HL-60 (cell line): ENCODE measurements around the gene C15orf62.

Source experiments
- DNase-seq, 2 experiments: peaks; one replicate each; pipeline ENCODE4 v3.0.0-alpha.2; 2010 to 2020; ENCODE audit warnings: low read depth in 1 of 2, low spot score in 1 of 2
- H3K27ac ChIP-seq: fragments of 250-450 bp; sonication (Bioruptor Pico); replicated peaks from 2 replicates; pipeline ENCODE4 v1.5.1; 2020; ENCODE audit warnings: mild to moderate bottlenecking, moderate library complexity
- H3K27me3 ChIP-seq: fragments of 250-450 bp; sonication (Bioruptor Pico); 2 replicates; pipeline ENCODE4 v1.5.1; 2021; ENCODE audit warnings: mild to moderate bottlenecking, moderate library complexity; ENCODE audit not compliant: insufficient read depth, poor library complexity, severe bottlenecking
- H3K4me3 ChIP-seq: replicated peaks from 2 replicates; pipeline ENCODE4 v1.5.1; 2011; ENCODE audit warnings: mild to moderate bottlenecking, control low read depth, low read length; ENCODE audit not compliant: insufficient read depth
- GABPA ChIP-seq: IDR thresholded peaks from 2 replicates; pipeline ENCODE4 v1.6.1; 2012; ENCODE audit warnings: low read depth
- POLR2AphosphoS5 ChIP-seq: IDR thresholded peaks from 2 replicates; pipeline ENCODE4 v1.6.1; 2012; ENCODE audit warnings: low read depth
- SPI1 ChIP-seq: IDR thresholded peaks from 2 replicates; pipeline ENCODE4 v1.6.1; 2012; ENCODE audit warnings: low read depth, mild to moderate bottlenecking, borderline replicate concordance
- TF ChIP-seq, protein P1 (sequence below): IDR thresholded peaks from one replicate; pipeline ENCODE4 v1.5.1; 2011; ENCODE audit warnings: low read length, control low read depth, inconsistent platforms; ENCODE audit not compliant: insufficient read depth
- TF ChIP-seq, protein P2 (sequence below): IDR thresholded peaks from 2 replicates; pipeline ENCODE4 v1.6.1; 2012; ENCODE audit warnings: low read depth; ENCODE audit not compliant: insufficient replicate concordance

Gene C15orf62

DNA sequence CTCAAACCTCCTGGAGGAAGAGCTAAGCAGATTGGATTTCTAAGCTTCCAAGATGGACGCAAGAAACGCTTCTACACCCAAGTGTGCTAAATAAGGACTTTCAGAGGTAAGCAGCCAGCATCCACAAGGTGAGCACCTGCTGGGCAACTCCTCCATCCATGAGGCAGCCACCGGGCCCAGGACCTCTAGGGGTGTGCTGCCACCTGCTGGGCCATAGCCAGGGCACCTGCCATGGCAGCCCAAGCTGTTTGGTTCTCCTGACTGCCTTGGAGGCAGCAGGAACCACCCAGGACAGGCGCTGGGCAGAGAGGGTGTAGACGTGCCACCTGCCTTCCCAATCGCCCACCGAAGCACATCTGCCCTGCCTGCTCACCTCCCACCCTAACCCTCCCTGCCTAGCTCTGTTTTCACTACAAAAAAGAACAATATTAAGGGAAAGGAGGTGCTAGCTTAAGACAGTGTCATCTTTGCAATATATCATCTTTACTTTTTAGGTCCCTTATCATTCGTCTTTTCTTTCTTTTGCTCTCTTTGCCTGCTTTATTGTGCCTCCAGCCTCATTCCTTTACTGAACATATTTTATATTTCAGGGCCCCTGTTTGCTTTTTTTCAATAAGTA, 12.9 kb downstream of the C15orf62 start:
- DNase-seq, result peak in 1 of 2 experiments; percentile 71
- Histone ChIP-seq H3K4me3 (no peak overlapping the region), H3K27ac (no peak overlapping the region), H3K27me3 (no peaks in the 10 kb centered on the region)
- TF ChIP-seq POLR2AphosphoS5, result no peak
- TF ChIP-seq, protein P1, sequence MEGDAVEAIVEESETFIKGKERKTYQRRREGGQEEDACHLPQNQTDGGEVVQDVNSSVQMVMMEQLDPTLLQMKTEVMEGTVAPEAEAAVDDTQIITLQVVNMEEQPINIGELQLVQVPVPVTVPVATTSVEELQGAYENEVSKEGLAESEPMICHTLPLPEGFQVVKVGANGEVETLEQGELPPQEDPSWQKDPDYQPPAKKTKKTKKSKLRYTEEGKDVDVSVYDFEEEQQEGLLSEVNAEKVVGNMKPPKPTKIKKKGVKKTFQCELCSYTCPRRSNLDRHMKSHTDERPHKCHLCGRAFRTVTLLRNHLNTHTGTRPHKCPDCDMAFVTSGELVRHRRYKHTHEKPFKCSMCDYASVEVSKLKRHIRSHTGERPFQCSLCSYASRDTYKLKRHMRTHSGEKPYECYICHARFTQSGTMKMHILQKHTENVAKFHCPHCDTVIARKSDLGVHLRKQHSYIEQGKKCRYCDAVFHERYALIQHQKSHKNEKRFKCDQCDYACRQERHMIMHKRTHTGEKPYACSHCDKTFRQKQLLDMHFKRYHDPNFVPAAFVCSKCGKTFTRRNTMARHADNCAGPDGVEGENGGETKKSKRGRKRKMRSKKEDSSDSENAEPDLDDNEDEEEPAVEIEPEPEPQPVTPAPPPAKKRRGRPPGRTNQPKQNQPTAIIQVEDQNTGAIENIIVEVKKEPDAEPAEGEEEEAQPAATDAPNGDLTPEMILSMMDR, result peak; percentile 79

DNA sequence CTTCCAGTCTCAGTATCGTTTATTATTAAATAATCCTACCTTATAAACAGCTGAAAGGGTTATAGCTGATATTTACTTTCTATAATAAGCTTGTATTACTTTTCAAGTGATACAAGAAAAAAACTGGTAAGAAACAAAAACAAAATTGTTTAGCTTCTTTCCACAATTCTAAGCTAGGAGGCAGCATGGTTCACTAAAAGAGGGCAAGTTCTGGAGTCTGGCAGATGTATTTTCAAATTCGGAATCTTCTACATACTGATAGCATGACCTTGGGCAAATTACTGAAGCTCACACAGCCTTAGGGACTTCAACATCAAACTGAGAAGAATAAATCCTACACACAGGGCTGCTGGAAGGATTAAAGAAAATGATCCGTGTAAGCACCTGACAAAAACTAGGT, 15.4 kb downstream of the C15orf62 start:
- no peaks in the 10 kb centered on the region for H3K27me3 ChIP-seq

DNA sequence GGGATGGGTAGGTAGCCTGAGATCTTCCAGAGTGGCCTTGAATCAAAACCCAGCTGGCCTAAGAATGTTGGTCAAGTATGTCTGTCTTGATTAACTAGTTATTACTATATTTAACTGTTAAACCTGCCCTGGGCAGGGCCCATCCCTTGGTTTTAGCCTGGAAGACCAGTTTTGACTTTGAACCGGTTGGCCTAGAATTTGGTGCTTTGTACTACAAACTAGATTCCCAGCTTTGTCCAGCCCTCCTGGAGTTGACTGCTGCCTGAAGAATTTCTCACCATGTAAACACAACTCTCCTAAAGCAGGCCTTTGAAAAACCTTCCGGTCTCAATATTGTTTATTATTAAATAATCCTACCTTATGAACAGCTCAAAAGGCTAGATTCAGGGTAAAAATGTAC, 16.0 kb downstream of the C15orf62 start:
- no peak for DNase-seq
- TF ChIP-seq SPI1, result no peak
- TF ChIP-seq, protein P1, result no peak
- H3K4me3 ChIP-seq, result no peak overlapping the region
- H3K27ac ChIP-seq, result no peak overlapping the region
- no peaks in the 10 kb centered on the region for H3K27me3 ChIP-seq

More for the DNA sequence above, 15.4 kb downstream of the C15orf62 start:
- TF ChIP-seq, protein P2, sequence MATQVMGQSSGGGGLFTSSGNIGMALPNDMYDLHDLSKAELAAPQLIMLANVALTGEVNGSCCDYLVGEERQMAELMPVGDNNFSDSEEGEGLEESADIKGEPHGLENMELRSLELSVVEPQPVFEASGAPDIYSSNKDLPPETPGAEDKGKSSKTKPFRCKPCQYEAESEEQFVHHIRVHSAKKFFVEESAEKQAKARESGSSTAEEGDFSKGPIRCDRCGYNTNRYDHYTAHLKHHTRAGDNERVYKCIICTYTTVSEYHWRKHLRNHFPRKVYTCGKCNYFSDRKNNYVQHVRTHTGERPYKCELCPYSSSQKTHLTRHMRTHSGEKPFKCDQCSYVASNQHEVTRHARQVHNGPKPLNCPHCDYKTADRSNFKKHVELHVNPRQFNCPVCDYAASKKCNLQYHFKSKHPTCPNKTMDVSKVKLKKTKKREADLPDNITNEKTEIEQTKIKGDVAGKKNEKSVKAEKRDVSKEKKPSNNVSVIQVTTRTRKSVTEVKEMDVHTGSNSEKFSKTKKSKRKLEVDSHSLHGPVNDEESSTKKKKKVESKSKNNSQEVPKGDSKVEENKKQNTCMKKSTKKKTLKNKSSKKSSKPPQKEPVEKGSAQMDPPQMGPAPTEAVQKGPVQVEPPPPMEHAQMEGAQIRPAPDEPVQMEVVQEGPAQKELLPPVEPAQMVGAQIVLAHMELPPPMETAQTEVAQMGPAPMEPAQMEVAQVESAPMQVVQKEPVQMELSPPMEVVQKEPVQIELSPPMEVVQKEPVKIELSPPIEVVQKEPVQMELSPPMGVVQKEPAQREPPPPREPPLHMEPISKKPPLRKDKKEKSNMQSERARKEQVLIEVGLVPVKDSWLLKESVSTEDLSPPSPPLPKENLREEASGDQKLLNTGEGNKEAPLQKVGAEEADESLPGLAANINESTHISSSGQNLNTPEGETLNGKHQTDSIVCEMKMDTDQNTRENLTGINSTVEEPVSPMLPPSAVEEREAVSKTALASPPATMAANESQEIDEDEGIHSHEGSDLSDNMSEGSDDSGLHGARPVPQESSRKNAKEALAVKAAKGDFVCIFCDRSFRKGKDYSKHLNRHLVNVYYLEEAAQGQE, result no peak
- TF ChIP-seq SPI1 (no peak), POLR2AphosphoS5 (no peak), GABPA (no peak)
- TF ChIP-seq, protein P1, result no peak
- no peak for DNase-seq
- Histone ChIP-seq H3K27ac (no peak overlapping the region), H3K4me3 (no peak overlapping the region)

DNA sequence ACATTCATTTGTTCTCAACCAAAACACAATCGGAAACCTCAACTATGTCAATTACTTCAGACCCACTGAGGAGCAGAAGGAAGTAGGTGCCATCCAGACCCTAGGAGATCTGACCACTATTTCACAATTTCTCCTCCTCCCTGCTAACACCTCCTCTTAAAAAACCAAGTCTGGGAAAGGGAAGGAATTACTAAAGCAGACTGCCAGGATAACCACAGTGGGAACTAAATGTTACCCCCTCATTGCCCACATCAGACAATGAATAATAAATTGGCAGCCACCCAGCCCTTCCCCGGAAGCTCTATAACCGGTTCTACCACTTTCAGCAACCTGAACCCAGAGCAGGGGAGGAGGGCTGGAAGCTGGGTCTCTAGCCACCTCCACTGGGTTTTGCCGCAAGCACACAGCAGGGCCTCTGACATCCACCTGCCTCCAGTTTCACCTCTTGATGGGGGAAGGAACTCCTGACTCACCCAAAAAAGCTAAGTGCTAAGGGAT, 17.6 kb downstream of the C15orf62 start:
- DNase-seq, result peak; percentile 69 to 99
- Histone ChIP-seq H3K27me3 (no peaks in the 10 kb centered on the region), H3K4me3 (no peak overlapping the region), H3K27ac (no peak overlapping the region)
- TF ChIP-seq POLR2AphosphoS5 (peak; percentile 51; the same call in 1 of the 2 replicates), GABPA (no peak)

DNA sequence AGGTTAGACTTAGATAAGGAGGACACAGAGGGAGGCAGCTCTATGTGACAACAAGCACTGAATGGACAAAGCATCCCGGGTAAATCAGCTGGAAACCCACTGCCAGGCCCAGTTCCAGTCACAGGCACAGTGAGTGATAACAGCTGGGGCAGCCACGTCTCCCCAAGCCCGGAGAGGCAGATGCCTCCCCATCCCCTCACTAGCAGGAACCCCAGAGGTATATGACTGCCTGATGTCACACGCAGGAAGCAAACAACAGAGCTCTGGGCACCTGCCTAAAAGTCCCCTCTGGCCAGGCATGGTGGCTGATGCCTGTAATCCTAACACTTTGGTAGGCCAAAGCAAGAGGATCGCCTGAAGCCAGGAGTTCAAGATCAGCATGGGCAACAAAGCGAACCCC, 18.2 kb downstream of the C15orf62 start:
- DNase-seq, result no peak
- TF ChIP-seq SPI1 (no peak), POLR2AphosphoS5 (no peak), GABPA (no peak)
- TF ChIP-seq, protein P2, result no peak
- TF ChIP-seq, protein P1, result no peak
- H3K4me3 ChIP-seq, result no peak overlapping the region
- H3K27ac ChIP-seq, result no peak overlapping the region
- H3K27me3 ChIP-seq, result no peaks in the 10 kb centered on the region
